GM12878 (cell line): ENCODE data around the gene HSP90AB1. TPM values are rescaled to one million over a fixed set of nuclear protein-coding genes. Genes with fewer than 3 reads are reported as not detected.

Experiments
- ATF3 ChIP-seq: IDR thresholded peaks from 2 replicates; pipeline ENCODE4 v1.6.1; 2011; ENCODE audit warnings: low read depth, mild to moderate bottlenecking, low read length, moderate library complexity, borderline replicate concordance; ENCODE audit errors: extremely low read depth
- CBFB ChIP-seq: IDR thresholded peaks from 2 replicates; pipeline ENCODE4 v1.6.1; 2016; ENCODE audit warnings: antibody characterized with exemption, low read depth
- CEBPB ChIP-seq, 2 experiments: fragments of 150-350 bp in 1 of 2; IDR thresholded peaks; 2 replicates each; pipeline ENCODE4 v1.6.1; 2012 to 2014; ENCODE audit warnings: low read depth in 2 of 2, low read length in 2 of 2, borderline replicate concordance in 1 of 2, inconsistent platforms in 1 of 2
- CHD4 ChIP-seq: fragments of 200-600 bp; sonication (generic); IDR thresholded peaks from 2 replicates; pipeline ENCODE4 v1.6.1; 2016; ENCODE audit warnings: mild to moderate bottlenecking
- CREB1 ChIP-seq: IDR thresholded peaks from 2 replicates; pipeline ENCODE4 v1.6.1; 2012; ENCODE audit warnings: low read depth, mild to moderate bottlenecking, inconsistent platforms
- E2F4 ChIP-seq: IDR thresholded peaks from 2 replicates; pipeline ENCODE4 v1.6.1; 2012; ENCODE audit warnings: low read depth, low read length, improper control_type of control experiment
- EED ChIP-seq: sonication (generic); IDR thresholded peaks from 2 replicates; pipeline ENCODE4 v1.6.1; 2016; ENCODE audit warnings: antibody characterized with exemption, low read depth
- EGR1 ChIP-seq, 2 experiments: IDR thresholded peaks; 1 replicate in 1 of 2; 2 replicates in 1 of 2; pipeline ENCODE4 v1.6.1; 2011 to 2012; ENCODE audit warnings: low read depth in 2 of 2, low read length in 2 of 2, borderline replicate concordance in 1 of 2, mild to moderate bottlenecking in 1 of 2, moderate library complexity in 1 of 2
- IRF3 ChIP-seq: fragments of 450-650 bp; IDR thresholded peaks from 2 replicates; pipeline ENCODE4 v1.6.1; 2014; ENCODE audit warnings: mild to moderate bottlenecking
- MAX ChIP-seq: IDR thresholded peaks from 2 replicates; pipeline ENCODE4 v1.6.1; 2012; ENCODE audit warnings: low read depth, low read length, improper control_type of control experiment
- MYC ChIP-seq: IDR thresholded peaks from 2 replicates; pipeline ENCODE4 v1.6.1; 2011; ENCODE audit warnings: mild to moderate bottlenecking, low read length, moderate library complexity, inconsistent platforms; ENCODE audit not compliant: insufficient read depth, insufficient replicate concordance, insufficient read length, severe bottlenecking
- NFIC ChIP-seq: IDR thresholded peaks from 2 replicates; pipeline ENCODE4 v1.6.1; 2012; ENCODE audit warnings: low read depth, mild to moderate bottlenecking, inconsistent platforms, low read length, moderate library complexity
- NRF1 ChIP-seq: conservative IDR thresholded peaks from 2 replicates; pipeline ENCODE4 v1.6.1; 2011; ENCODE audit warnings: mild to moderate bottlenecking, low read depth, low read length, improper control_type of control experiment
- PAX8 ChIP-seq: fragments of 450-650 bp; IDR thresholded peaks from 2 replicates; pipeline ENCODE4 v1.6.1; 2017; ENCODE audit warnings: mild to moderate bottlenecking, moderate library complexity
- PKNOX1 ChIP-seq: fragments of 450-650 bp; IDR thresholded peaks from 2 replicates; pipeline ENCODE4 v1.6.1; 2016; ENCODE audit warnings: mild to moderate bottlenecking
- PRDM15 ChIP-seq: fragments of 450-650 bp; formaldehyde crosslinking; IDR thresholded peaks from 2 replicates; pipeline ENCODE4 v1.4.0; 2020; ENCODE audit warnings: mild to moderate bottlenecking, moderate library complexity
- RBBP5 ChIP-seq: fragments of 200-600 bp; sonication (generic); conservative IDR thresholded peaks from 2 replicates; pipeline ENCODE4 v1.6.1; 2016
- RELA ChIP-seq: fragments of 450-650 bp; IDR thresholded peaks from 2 replicates; pipeline ENCODE4 v1.8.0; 2014; ENCODE audit warnings: borderline replicate concordance; ENCODE audit not compliant: partially characterized antibody
- RUNX3 ChIP-seq: IDR thresholded peaks from 2 replicates; pipeline ENCODE4 v1.6.1; 2012; ENCODE audit warnings: low read length, inconsistent platforms
- SIN3A ChIP-seq: IDR thresholded peaks from 2 replicates; pipeline ENCODE4 v1.6.1; 2012; ENCODE audit warnings: low read depth, low read length, improper control_type of control experiment
- SRF ChIP-seq, 2 experiments: IDR thresholded peaks; 2 replicates each; pipeline ENCODE4 v1.6.1; 2011; ENCODE audit warnings: low read depth in 2 of 2, low read length in 2 of 2, mild to moderate bottlenecking in 1 of 2, moderate library complexity in 1 of 2
- TCF7 ChIP-seq: IDR thresholded peaks from 2 replicates; pipeline ENCODE4 v1.6.1; 2014; ENCODE audit warnings: antibody characterized with exemption, borderline replicate concordance
- YY1 ChIP-seq: IDR thresholded peaks from 2 replicates; pipeline ENCODE4 v1.6.1; 2011; ENCODE audit warnings: low read depth, mild to moderate bottlenecking, low read length
- polyA plus RNA-seq, 11 experiments: library from polyadenylated mRNA; depleted of rRNA in 4 of 11; unstranded in 6 of 11; stranded (reverse) in 5 of 11; fragments of >200 nt; fragmentation: Nextera tagmentation in 4 of 11; fragmentation: Illumina TruSeq in 1 of 11; extraction: Ambion mirVana in 4 of 11; extraction: Trizol in 1 of 11; gene quantifications; 1 replicate in 1 of 11; 2 replicates in 10 of 11; pipeline versions ENCODE4 v1.2.1 to v1.2.3, GENCODE V29; 2011 to 2016; ENCODE audit warnings: inconsistent platforms in 2 of 11, missing spikeins in 2 of 11, low read depth in 1 of 11
- total RNA-seq, 4 experiments: library from RNA; depleted of rRNA in 3 of 4; stranded (reverse); fragments of >200 nt in 3 of 4; fragmentation: Illumina TruSeq in 1 of 4; extraction: Trizol in 1 of 4; gene quantifications; 2 replicates each; pipeline versions ENCODE4 v1.2.1 to v1.2.3, GENCODE V29; 2013 to 2021

HSP90AB1 gene
- total and polyA plus RNA-seq, 10 of the 15 experiments (the other 5 are each of a cell fraction or from before 2014, with no cell fraction given), result 988 to 1,682 (median 1,146) TPM

GRCh38 chr6:44223319-44224028 lies 23.4 kb upstream of the HSP90AB1 start, which contains the start of gene SLC29A1 (continued):
- TF ChIP-seq EGR1 (IDR thresholded peaks at IDR 0.05; ENCODE audit: borderline replicate concordance in 1 of 2, low read depth in 2 of 2, low read length in 2 of 2) (0 out of 3 replicates have a peak, but pooled peaks of 1 of the 2 experiments have one; percentile 25), E2F4 (peak; percentile 70), PRDM15 (CRISPR knock-in tag) (no peak), SIN3A (no peak; the same call in 1 of the 2 replicates), PAX8 (no peak), RUNX3 (peak; percentile 25; the same call in 1 of the 2 replicates), YY1 (no peak), RBBP5 (no peak), PKNOX1 (no peak), CEBPB (IDR thresholded peaks at IDR 0.05; ENCODE audit: borderline replicate concordance in 1 of 2, low read depth in 2 of 2, low read length in 2 of 2) (no peak), EED (no peak), CREB1 (no peak), NRF1 (no peak), ATF3 (no peak), IRF3 (no peak), CHD4 (no peak), SRF (IDR thresholded peaks at IDR 0.05; ENCODE audit: low read depth in 2 of 2, low read length in 2 of 2) (no peak), RELA (no peak), TCF7 (no peak), CBFB (no peak), MYC (peak; percentile 81), NFIC (no peak), MAX (0 out of 2 replicates have a peak, but pooled peaks have one; percentile 70)
